OCI-LY1 (cell line): ENCODE measurements around the gene ADGRG3.

Source experiments
- EZH2 ChIP-seq: fragments of 200-600 bp; sonication (generic), shearing (Covaris generic); IDR thresholded peaks from 2 replicates; pipeline ENCODE4 v1.8.0; 2017; ENCODE audit warnings: borderline replicate concordance, mixed run types, mild to moderate bottlenecking, antibody characterized with exemption, low read length, moderate library complexity, mixed read lengths
- TF ChIP-seq, protein P1 (sequence below): fragments of 200-600 bp; sonication (generic), shearing (Covaris generic); IDR thresholded peaks from 2 replicates; pipeline ENCODE4 v1.5.1; 2017; ENCODE audit warnings: mild to moderate bottlenecking, antibody characterized with exemption, low read length, moderate library complexity, mixed read lengths

DNA sequence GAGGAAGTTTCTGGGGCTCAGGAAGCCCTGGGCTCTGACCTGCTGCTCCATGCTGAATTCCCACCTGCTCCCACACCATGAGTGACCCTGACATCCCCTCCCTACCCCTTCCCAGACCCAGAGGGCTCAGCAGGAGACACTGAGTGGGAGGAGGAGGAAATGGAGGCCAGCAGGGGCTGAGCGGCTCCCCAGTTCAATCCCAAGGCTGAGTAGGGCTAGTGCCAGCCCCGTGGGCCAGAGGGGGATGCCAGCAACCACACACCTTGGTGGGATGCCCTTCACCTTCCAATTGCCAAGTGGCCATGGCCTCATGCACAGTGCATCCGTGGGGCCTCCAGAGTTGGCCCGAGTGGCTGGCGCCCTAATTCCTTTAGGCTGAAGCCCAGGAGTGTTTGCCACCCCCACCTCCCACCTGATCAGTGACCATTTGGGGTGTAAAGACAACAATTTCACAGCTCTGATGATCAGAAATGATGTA, 1.0 kb upstream of the ADGRG3 start:
- TF ChIP-seq, protein P1, sequence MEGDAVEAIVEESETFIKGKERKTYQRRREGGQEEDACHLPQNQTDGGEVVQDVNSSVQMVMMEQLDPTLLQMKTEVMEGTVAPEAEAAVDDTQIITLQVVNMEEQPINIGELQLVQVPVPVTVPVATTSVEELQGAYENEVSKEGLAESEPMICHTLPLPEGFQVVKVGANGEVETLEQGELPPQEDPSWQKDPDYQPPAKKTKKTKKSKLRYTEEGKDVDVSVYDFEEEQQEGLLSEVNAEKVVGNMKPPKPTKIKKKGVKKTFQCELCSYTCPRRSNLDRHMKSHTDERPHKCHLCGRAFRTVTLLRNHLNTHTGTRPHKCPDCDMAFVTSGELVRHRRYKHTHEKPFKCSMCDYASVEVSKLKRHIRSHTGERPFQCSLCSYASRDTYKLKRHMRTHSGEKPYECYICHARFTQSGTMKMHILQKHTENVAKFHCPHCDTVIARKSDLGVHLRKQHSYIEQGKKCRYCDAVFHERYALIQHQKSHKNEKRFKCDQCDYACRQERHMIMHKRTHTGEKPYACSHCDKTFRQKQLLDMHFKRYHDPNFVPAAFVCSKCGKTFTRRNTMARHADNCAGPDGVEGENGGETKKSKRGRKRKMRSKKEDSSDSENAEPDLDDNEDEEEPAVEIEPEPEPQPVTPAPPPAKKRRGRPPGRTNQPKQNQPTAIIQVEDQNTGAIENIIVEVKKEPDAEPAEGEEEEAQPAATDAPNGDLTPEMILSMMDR, result no peak
- no peak for TF ChIP-seq EZH2
